Measurements from ENCODE around the gene AKAP13.
"Not testable (repeated sequence)": the region's sequence is repeated elsewhere in the genome, so short reads cannot be mapped to it uniquely, and the experiment has no call there.

The AKAP13 gene

GRCh38 chr15:85440451-85440850 is 60.0 kb downstream of the AKAP13 start:
- Histone ChIP-seq H3K4me2 (no peak overlapping the region), H3K9me3 (replicated peaks in 1 of 11) (no peaks in the 10 kb centered on the region), H3K36me3 (no peaks in the 10 kb centered on the region), H4K20me1 (peaks cover 0 to 15% (median 0%) of the 10 kb centered on the region in 11 experiments; a peak in 6 of 22 replicates), H3K9ac (no peak overlapping the region), H3K4me3 (no peak overlapping the region), H3K27ac (no peak overlapping the region), H3K4me1 (peaks cover 15 to 33% (median 30%) of the 10 kb centered on the region in 10 experiments), H3K27me3 (no peaks in the 10 kb centered on the region)
- TF ChIP-seq Cebpa-rat (IDR thresholded peaks at IDR 0.05) = no peak

GRCh38 chr15:85441854-85442253 is 61.5 kb downstream of the AKAP13 start:
- not testable (repeated sequence) for H3K36me3 ChIP-seq, H3K4me3 ChIP-seq, H3K27ac ChIP-seq, H3K9ac ChIP-seq, H3K27me3 ChIP-seq
- peaks cover 0 to 15% (median 0%) of the 10 kb centered on the region in 11 experiments; a peak in 6 of 22 replicates for H4K20me1 ChIP-seq
- H3K4me2 ChIP-seq = 0 out of 22 replicates have a peak overlapping the region, but pooled peaks of 1 of the 11 experiments have one; percentile 13
- peaks cover 15 to 33% (median 30%) of the 10 kb centered on the region in 10 experiments for H3K4me1 ChIP-seq
- H3K9me3 ChIP-seq (replicated peaks in 1 of 11) = peaks cover 4 to 10% (median 9%) of the 10 kb centered on the region in 11 experiments; a peak in 19 of 22 replicates

- Histone ChIP-seq H3K9me3 (replicated peaks in 1 of 11) (peaks cover 15 to 22% (median 21%) of the 10 kb centered on the region in 11 experiments; a peak in 21 of 22 replicates), H3K4me1 (peaks cover 15 to 33% (median 30%) of the 10 kb centered on the region in 10 experiments), H3K4me2 (peak overlapping the region in 9 of 11 experiments; percentile 8 to 59 (median 45); a peak in 14 of 22 replicates), H3K36me3 (0 out of 22 replicates have a peak, but pooled peaks cover 0 to 7% (median 0%) of the 10 kb centered on the region in 11 experiments), H3K9ac (no peak overlapping the region), H3K27ac (peak overlapping the region in 1 of 11 experiments; percentile 8; a peak in 1 of 22 replicates), H3K4me3 (no peak overlapping the region), H3K27me3 (no peaks in the 10 kb centered on the region), H4K20me1 (peaks cover 0 to 15% (median 0%) of the 10 kb centered on the region in 11 experiments; a peak in 6 of 22 replicates)
- TF ChIP-seq Cebpa-rat (IDR thresholded peaks at IDR 0.05) = no peak
These were observed 62.6 kb downstream of the AKAP13 start for GRCh38 chr15:85443046-85443445.

- no peak for TF ChIP-seq Cebpa-rat (IDR thresholded peaks at IDR 0.05)
- Histone ChIP-seq H3K36me3 (0 out of 22 replicates have a peak, but pooled peaks cover 0 to 7% (median 0%) of the 10 kb centered on the region in 11 experiments), H3K9ac (no peak overlapping the region), H3K4me3 (no peak overlapping the region), H3K27ac (no peak overlapping the region; a peak in 2 of 22 replicates), H4K20me1 (peaks cover 0 to 15% (median 0%) of the 10 kb centered on the region in 11 experiments; a peak in 6 of 22 replicates), H3K27me3 (no peaks in the 10 kb centered on the region), H3K4me2 (peak overlapping the region in 10 of 11 experiments; percentile 8 to 62 (median 46); a peak in 14 of 22 replicates), H3K4me1 (peaks cover 15 to 33% (median 30%) of the 10 kb centered on the region in 10 experiments), H3K9me3 (replicated peaks in 1 of 11) (peaks cover 21 to 28% (median 27%) of the 10 kb centered on the region in 11 experiments)
These were observed 63.2 kb downstream of the AKAP13 start for GRCh38 chr15:85443593-85444087.

- TF ChIP-seq Cebpa-rat (IDR thresholded peaks at IDR 0.05) = no peak
- H3K27ac ChIP-seq = peak overlapping the region in 4 of 11 experiments; percentile 2 to 33 (median 26); a peak in 4 of 22 replicates
- no peaks in the 10 kb centered on the region for H3K27me3 ChIP-seq
- no peak overlapping the region for H3K4me3 ChIP-seq
- H3K36me3 ChIP-seq = peaks cover 0 to 10% (median 0%) of the 10 kb centered on the region in 11 experiments; a peak in 1 of 22 replicates
- peaks cover 0 to 15% (median 0%) of the 10 kb centered on the region in 11 experiments; a peak in 6 of 22 replicates for H4K20me1 ChIP-seq
- H3K4me1 ChIP-seq = peaks cover 15 to 33% (median 30%) of the 10 kb centered on the region in 10 experiments
- H3K4me2 ChIP-seq = peak overlapping the region in 10 of 11 experiments; percentile 11 to 62 (median 46); a peak in 17 of 22 replicates
- peak overlapping the region in 1 of 11 experiments; percentile 12; a peak in 1 of 22 replicates for H3K9ac ChIP-seq
- H3K9me3 ChIP-seq (replicated peaks in 1 of 11) = peaks cover 27 to 34% (median 32%) of the 10 kb centered on the region in 11 experiments
These were observed 63.8 kb downstream of the AKAP13 start for GRCh38 chr15:85444122-85444745.

- H3K4me2 ChIP-seq = peak overlapping the region in 9 of 11 experiments; percentile 11 to 62 (median 48); a peak in 15 of 22 replicates
- no peak overlapping the region for H3K4me3 ChIP-seq
- peaks cover 15 to 33% (median 30%) of the 10 kb centered on the region in 10 experiments for H3K4me1 ChIP-seq
- H3K27ac ChIP-seq = peak overlapping the region in 2 of 11 experiments; percentile 2 to 28; a peak in 1 of 22 replicates
- peaks cover 0 to 21% (median 6%) of the 10 kb centered on the region in 11 experiments; a peak in 6 of 22 replicates for H3K36me3 ChIP-seq
- TF ChIP-seq Cebpa-rat (IDR thresholded peaks at IDR 0.05) = no peak
- H3K27me3 ChIP-seq = no peaks in the 10 kb centered on the region
- peaks cover 38 to 45% (median 44%) of the 10 kb centered on the region in 11 experiments for H3K9me3 ChIP-seq (replicated peaks in 1 of 11)
- no peak overlapping the region for H3K9ac ChIP-seq
- peaks cover 0 to 15% (median 0%) of the 10 kb centered on the region in 11 experiments; a peak in 6 of 22 replicates for H4K20me1 ChIP-seq
These were observed 65.0 kb downstream of the AKAP13 start for GRCh38 chr15:85445361-85445760.

- Histone ChIP-seq H3K36me3 (peaks cover 0 to 30% (median 10%) of the 10 kb centered on the region in 11 experiments; a peak in 13 of 22 replicates), H3K9me3 (replicated peaks in 1 of 11) (peaks cover 58 to 86% (median 78%) of the 10 kb centered on the region in 11 experiments), H3K4me1 (peaks cover 0 to 5% (median 0%) of the 10 kb centered on the region in 10 experiments; a peak in 2 of 20 replicates), H3K27me3 (no peaks in the 10 kb centered on the region), H3K9ac (no peak overlapping the region), H3K4me2 (no peak overlapping the region), H3K27ac (no peak overlapping the region), H3K4me3 (no peak overlapping the region), H4K20me1 (peaks cover 0 to 22% (median 0%) of the 10 kb centered on the region in 11 experiments; a peak in 7 of 22 replicates)
- TF ChIP-seq Cebpa-rat (IDR thresholded peaks at IDR 0.05) = no peak
These were observed 70.8 kb downstream of the AKAP13 start for GRCh38 chr15:85451099-85451700.

GRCh38 chr15:85452436-85452835 is 72.0 kb downstream of the AKAP13 start:
- no peak for TF ChIP-seq Cebpa-rat (IDR thresholded peaks at IDR 0.05)
- Histone ChIP-seq H3K27ac (no peak overlapping the region), H3K4me1 (peaks cover 0 to 8% (median 0%) of the 10 kb centered on the region in 10 experiments; a peak in 4 of 20 replicates), H3K4me2 (no peak overlapping the region), H3K4me3 (no peak overlapping the region), H3K9me3 (replicated peaks in 1 of 11) (peaks cover 56 to 86% (median 77%) of the 10 kb centered on the region in 11 experiments), H4K20me1 (peaks cover 0 to 22% (median 0%) of the 10 kb centered on the region in 11 experiments; a peak in 7 of 22 replicates), H3K9ac (no peak overlapping the region), H3K27me3 (no peaks in the 10 kb centered on the region), H3K36me3 (peaks cover 0 to 24% (median 13%) of the 10 kb centered on the region in 11 experiments; a peak in 14 of 22 replicates)

Measured in BLaER1 treated with 17β-estradiol and CSF1 and Interleukin-3, amounts not matched to agents 10 nM and 100 nM (cell line).